ENCODE data around the gene LRMDA. TPM values are rescaled to one million over a fixed set of nuclear protein-coding genes. Genes with fewer than 3 reads are reported as not detected.

Gene LRMDA
- total and polyA plus RNA-seq, 10 of the 15 experiments (the other 5 are each of a cell fraction or from before 2014, with no cell fraction given) = 0.07 to 0.54 (median 0.29) TPM; not detected in 4

DNA sequence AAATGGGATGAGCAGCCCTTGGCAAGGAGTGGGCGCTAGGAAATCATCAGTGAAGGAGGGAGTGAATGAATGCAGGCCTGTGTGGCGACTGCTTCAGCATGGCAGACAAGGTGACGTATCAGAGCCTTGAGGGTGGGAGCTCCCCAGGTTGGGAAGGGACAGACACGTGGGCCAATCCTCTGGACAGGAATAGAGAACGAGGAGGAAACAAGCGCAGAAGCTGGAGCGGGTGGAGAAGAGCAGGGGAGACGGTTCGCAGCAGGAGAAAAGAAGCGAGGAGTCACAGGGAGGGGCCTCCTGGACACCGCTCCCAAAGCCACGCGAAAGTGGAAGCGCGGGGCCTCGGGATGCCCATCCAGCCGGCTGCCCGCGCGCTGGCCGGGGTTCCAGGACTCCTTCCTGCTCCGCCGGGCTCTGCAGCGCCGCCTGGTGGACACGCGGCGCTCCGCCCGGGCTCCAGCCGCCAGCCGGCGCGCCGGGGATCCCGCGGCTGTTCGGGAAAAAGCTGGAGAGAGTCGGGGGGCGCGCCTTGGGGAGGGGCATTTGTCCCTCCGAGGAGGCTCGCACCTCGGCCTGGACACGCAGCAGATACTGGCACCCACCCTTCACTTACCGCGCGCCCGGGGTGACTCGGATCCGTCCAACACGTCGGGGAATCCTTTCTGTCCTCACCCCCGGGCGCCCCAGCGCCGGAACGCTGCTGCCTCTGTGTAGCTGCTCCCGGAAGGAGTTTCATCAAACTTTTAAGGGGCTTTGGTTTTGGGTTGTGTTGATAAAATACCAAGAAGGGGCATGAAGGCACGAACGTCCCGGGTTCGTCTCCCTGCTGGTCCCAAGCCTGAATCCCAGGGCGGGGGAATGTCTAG lies 36.1 kb upstream of the LRMDA start (continued):
- TF ChIP-seq, protein P1, sequence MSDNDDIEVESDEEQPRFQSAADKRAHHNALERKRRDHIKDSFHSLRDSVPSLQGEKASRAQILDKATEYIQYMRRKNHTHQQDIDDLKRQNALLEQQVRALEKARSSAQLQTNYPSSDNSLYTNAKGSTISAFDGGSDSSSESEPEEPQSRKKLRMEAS (IDR thresholded peaks at IDR 0.05; ENCODE audit: low read depth, low read length) = no peak
- TF ChIP-seq, protein P2, sequence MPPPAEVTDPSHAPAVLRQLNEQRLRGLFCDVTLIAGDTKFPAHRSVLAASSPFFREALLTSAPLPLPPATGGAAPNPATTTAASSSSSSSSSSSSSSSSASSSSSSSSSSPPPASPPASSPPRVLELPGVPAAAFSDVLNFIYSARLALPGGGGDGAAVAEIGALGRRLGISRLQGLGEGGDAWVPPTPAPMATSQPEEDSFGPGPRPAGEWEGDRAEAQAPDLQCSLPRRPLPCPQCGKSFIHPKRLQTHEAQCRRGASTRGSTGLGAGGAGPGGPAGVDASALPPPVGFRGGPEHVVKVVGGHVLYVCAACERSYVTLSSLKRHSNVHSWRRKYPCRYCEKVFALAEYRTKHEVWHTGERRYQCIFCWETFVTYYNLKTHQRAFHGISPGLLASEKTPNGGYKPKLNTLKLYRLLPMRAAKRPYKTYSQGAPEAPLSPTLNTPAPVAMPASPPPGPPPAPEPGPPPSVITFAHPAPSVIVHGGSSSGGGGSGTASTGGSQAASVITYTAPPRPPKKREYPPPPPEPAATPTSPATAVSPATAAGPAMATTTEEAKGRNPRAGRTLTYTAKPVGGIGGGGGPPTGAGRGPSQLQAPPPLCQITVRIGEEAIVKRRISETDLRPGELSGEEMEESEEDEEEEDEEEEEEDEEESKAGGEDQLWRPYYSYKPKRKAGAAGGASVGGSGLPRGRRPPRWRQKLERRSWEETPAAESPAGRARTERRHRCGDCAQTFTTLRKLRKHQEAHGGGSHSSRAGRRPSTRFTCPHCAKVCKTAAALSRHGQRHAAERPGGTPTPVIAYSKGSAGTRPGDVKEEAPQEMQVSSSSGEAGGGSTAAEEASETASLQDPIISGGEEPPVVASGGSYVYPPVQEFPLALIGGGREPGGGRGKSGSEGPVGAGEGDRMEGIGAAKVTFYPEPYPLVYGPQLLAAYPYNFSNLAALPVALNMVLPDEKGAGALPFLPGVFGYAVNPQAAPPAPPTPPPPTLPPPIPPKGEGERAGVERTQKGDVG (CRISPR knock-in tag; IDR thresholded peaks at IDR 0.05) = no peak
- no peak for TF ChIP-seq FOXK2 (IDR thresholded peaks at IDR 0.05)
- TF ChIP-seq IKZF1 (conservative IDR thresholded peaks at IDR 0.05) = 0 out of 2 replicates have a peak, but pooled peaks have one; percentile 17
- TF ChIP-seq, protein P3, sequence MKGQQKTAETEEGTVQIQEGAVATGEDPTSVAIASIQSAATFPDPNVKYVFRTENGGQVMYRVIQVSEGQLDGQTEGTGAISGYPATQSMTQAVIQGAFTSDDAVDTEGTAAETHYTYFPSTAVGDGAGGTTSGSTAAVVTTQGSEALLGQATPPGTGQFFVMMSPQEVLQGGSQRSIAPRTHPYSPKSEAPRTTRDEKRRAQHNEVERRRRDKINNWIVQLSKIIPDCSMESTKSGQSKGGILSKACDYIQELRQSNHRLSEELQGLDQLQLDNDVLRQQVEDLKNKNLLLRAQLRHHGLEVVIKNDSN (IDR thresholded peaks at IDR 0.05; ENCODE audit: borderline replicate concordance, extremely low read length, insufficient read depth, low read depth, low read length) = no peak
- TF ChIP-seq ZNF384 (IDR thresholded peaks at IDR 0.05; ENCODE audit: borderline replicate concordance, low read depth, low read length) = no peak
- TF ChIP-seq, protein P4, sequence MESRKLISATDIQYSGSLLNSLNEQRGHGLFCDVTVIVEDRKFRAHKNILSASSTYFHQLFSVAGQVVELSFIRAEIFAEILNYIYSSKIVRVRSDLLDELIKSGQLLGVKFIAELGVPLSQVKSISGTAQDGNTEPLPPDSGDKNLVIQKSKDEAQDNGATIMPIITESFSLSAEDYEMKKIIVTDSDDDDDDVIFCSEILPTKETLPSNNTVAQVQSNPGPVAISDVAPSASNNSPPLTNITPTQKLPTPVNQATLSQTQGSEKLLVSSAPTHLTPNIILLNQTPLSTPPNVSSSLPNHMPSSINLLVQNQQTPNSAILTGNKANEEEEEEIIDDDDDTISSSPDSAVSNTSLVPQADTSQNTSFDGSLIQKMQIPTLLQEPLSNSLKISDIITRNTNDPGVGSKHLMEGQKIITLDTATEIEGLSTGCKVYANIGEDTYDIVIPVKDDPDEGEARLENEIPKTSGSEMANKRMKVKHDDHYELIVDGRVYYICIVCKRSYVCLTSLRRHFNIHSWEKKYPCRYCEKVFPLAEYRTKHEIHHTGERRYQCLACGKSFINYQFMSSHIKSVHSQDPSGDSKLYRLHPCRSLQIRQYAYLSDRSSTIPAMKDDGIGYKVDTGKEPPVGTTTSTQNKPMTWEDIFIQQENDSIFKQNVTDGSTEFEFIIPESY (IDR thresholded peaks at IDR 0.05) = 0 out of 2 replicates have a peak, but pooled peaks have one; percentile 13
- no peak for TF ChIP-seq BACH1 (IDR thresholded peaks at IDR 0.05; ENCODE audit: borderline replicate concordance)
- no peak for TF ChIP-seq POLR2AphosphoS2 (IDR thresholded peaks at IDR 0.05; ENCODE audit: low read depth, low read length)
- TF ChIP-seq SP1 (IDR thresholded peaks at IDR 0.05; ENCODE audit: low read depth, low read length) = no peak
- TF ChIP-seq SMC3 (IDR thresholded peaks at IDR 0.05; ENCODE audit: borderline replicate concordance, low read length) = peak; percentile 34; the same call in 1 of the 2 replicates
- no peak for TF ChIP-seq MXI1 (IDR thresholded peaks at IDR 0.05; ENCODE audit: low read depth, low read length)

All from GM12878 (cell line).